ENCODE measurements around the gene FANCC. TPM values are rescaled to one million over a fixed set of nuclear protein-coding genes. Genes with fewer than 3 reads are reported as not detected.

FANCC gene
- total and polyA plus RNA-seq, 2 donors (not counting 1 experiment from before 2014, with no cell fraction given): 8.9 to 9.0 TPM

- Histone ChIP-seq H3K79me2 (ENCODE audit: control insufficient read depth, insufficient read depth, low read length) (no peaks in the 10 kb centered on the region), H3K9me3 (ENCODE audit: control insufficient read depth, insufficient read depth, low read depth, low read length) (no peaks in the 10 kb centered on the region), H3K4me1 (ENCODE audit: control insufficient read depth, extremely low read depth, insufficient read depth, low read length) (no peaks in the 10 kb centered on the region), H3K27me3 (ENCODE audit: control insufficient read depth, insufficient read depth, low read length) (no peaks in the 10 kb centered on the region), H4K20me1 (ENCODE audit: control insufficient read depth, extremely low read depth, insufficient read depth, low read length) (no peaks in the 10 kb centered on the region), H2AFZ (ENCODE audit: low read length) (no peak overlapping the region), H3K4me3 (replicated peaks in 1 of 4; ENCODE audit: control extremely low read depth in 1 of 4, insufficient read depth in 1 of 4, low read depth in 3 of 4, low read length in 4 of 4) (no peak overlapping the region), H3K36me3 (ENCODE audit: control insufficient read depth, insufficient read depth, low read length) (no peaks in the 10 kb centered on the region), H3K9ac (ENCODE audit: insufficient read depth, low read length) (no peak overlapping the region), H3K4me2 (ENCODE audit: extremely low read depth, insufficient read depth, low read length) (no peak overlapping the region), H3K27ac (ENCODE audit: insufficient read depth, low read length) (no peak overlapping the region)
- no peak for DNase-seq (ENCODE audit: low read depth in 2 of 2)
- TF ChIP-seq EZH2 (IDR thresholded peaks at IDR 0.05; ENCODE audit: low read length, missing control alignments): no peak
- TF ChIP-seq, protein P1, sequence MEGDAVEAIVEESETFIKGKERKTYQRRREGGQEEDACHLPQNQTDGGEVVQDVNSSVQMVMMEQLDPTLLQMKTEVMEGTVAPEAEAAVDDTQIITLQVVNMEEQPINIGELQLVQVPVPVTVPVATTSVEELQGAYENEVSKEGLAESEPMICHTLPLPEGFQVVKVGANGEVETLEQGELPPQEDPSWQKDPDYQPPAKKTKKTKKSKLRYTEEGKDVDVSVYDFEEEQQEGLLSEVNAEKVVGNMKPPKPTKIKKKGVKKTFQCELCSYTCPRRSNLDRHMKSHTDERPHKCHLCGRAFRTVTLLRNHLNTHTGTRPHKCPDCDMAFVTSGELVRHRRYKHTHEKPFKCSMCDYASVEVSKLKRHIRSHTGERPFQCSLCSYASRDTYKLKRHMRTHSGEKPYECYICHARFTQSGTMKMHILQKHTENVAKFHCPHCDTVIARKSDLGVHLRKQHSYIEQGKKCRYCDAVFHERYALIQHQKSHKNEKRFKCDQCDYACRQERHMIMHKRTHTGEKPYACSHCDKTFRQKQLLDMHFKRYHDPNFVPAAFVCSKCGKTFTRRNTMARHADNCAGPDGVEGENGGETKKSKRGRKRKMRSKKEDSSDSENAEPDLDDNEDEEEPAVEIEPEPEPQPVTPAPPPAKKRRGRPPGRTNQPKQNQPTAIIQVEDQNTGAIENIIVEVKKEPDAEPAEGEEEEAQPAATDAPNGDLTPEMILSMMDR (conservative IDR thresholded peaks at IDR 0.05 in 1 of 2, IDR thresholded peaks at IDR 0.05 in 1 of 2; ENCODE audit: low read depth in 1 of 2, low read length in 2 of 2): no peak
Observed at GRCh38 chr9:95150903-95151302, 166.6 kb downstream of the FANCC start.

DNA sequence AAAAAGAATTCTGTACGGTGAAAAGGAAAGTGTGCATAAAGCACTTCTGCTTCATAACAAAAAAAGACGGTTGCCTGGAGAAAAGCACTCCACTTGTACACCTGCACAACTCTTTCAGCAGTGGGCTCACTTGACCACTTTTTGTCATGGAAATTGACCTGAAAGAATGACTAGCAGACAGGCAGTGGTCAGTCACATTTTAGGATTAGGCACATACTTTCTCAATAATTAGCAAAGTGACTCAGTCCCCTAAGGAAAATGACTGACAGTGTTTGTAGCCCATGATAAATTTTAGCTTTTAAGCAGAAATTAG lies 169.3 kb downstream of the FANCC start:
- no peak for DNase-seq (ENCODE audit: low read depth in 2 of 2)
- Histone ChIP-seq H4K20me1 (ENCODE audit: control insufficient read depth, extremely low read depth, insufficient read depth, low read length) (no peaks in the 10 kb centered on the region), H3K4me1 (ENCODE audit: control insufficient read depth, extremely low read depth, insufficient read depth, low read length) (peaks cover 2% of the 10 kb centered on the region), H3K9ac (ENCODE audit: insufficient read depth, low read length) (no peak overlapping the region), H2AFZ (ENCODE audit: low read length) (no peak overlapping the region), H3K4me3 (replicated peaks in 1 of 4; ENCODE audit: control extremely low read depth in 1 of 4, insufficient read depth in 1 of 4, low read depth in 3 of 4, low read length in 4 of 4) (no peak overlapping the region), H3K27ac (ENCODE audit: insufficient read depth, low read length) (no peak overlapping the region), H3K79me2 (ENCODE audit: control insufficient read depth, insufficient read depth, low read length) (no peaks in the 10 kb centered on the region), H3K27me3 (ENCODE audit: control insufficient read depth, insufficient read depth, low read length) (no peaks in the 10 kb centered on the region), H3K9me3 (ENCODE audit: control insufficient read depth, insufficient read depth, low read depth, low read length) (no peaks in the 10 kb centered on the region), H3K4me2 (ENCODE audit: extremely low read depth, insufficient read depth, low read length) (no peak overlapping the region), H3K36me3 (ENCODE audit: control insufficient read depth, insufficient read depth, low read length) (no peaks in the 10 kb centered on the region)
- no peak for TF ChIP-seq EZH2 (IDR thresholded peaks at IDR 0.05; ENCODE audit: low read length, missing control alignments)
- TF ChIP-seq, protein P1 (conservative IDR thresholded peaks at IDR 0.05 in 1 of 2, IDR thresholded peaks at IDR 0.05 in 1 of 2; ENCODE audit: low read depth in 1 of 2, low read length in 2 of 2): no peak

- Histone ChIP-seq H3K4me3 (replicated peaks in 1 of 4; ENCODE audit: control extremely low read depth in 1 of 4, insufficient read depth in 1 of 4, low read depth in 3 of 4, low read length in 4 of 4) (no peak overlapping the region), H4K20me1 (ENCODE audit: control insufficient read depth, extremely low read depth, insufficient read depth, low read length) (no peaks in the 10 kb centered on the region), H2AFZ (ENCODE audit: low read length) (no peak overlapping the region), H3K27ac (ENCODE audit: insufficient read depth, low read length) (no peak overlapping the region), H3K79me2 (ENCODE audit: control insufficient read depth, insufficient read depth, low read length) (no peaks in the 10 kb centered on the region), H3K4me1 (ENCODE audit: control insufficient read depth, extremely low read depth, insufficient read depth, low read length) (peaks cover 2% of the 10 kb centered on the region), H3K4me2 (ENCODE audit: extremely low read depth, insufficient read depth, low read length) (no peak overlapping the region), H3K27me3 (ENCODE audit: control insufficient read depth, insufficient read depth, low read length) (no peaks in the 10 kb centered on the region), H3K36me3 (ENCODE audit: control insufficient read depth, insufficient read depth, low read length) (no peaks in the 10 kb centered on the region), H3K9ac (ENCODE audit: insufficient read depth, low read length) (no peak overlapping the region), H3K9me3 (ENCODE audit: control insufficient read depth, insufficient read depth, low read depth, low read length) (no peaks in the 10 kb centered on the region)
- TF ChIP-seq EZH2 (IDR thresholded peaks at IDR 0.05; ENCODE audit: low read length, missing control alignments): no peak
- TF ChIP-seq, protein P1 (conservative IDR thresholded peaks at IDR 0.05 in 1 of 2, IDR thresholded peaks at IDR 0.05 in 1 of 2; ENCODE audit: low read depth in 1 of 2, low read length in 2 of 2): no peak
- peak in 1 of 2 donors; percentile 42 for DNase-seq (ENCODE audit: low read depth in 2 of 2)
Observed at GRCh38 chr9:95147452-95148207, 169.9 kb downstream of the FANCC start.
